ENCODE data around the gene UBE3B. TPM values are rescaled to one million over a fixed set of nuclear protein-coding genes. Genes with fewer than 3 reads are reported as not detected.

The UBE3B gene
- polyA plus RNA-seq, 1 donor (not counting 4 experiments of a cell fraction or from before 2014, with no cell fraction given), result 27.1 TPM

- Histone ChIP-seq H3K4me2 (ENCODE audit: control insufficient read depth, extremely low read depth, insufficient read depth, low read depth, low read length) (no peak overlapping the region), H2AFZ (ENCODE audit: control insufficient read depth, low read length) (no peak overlapping the region), H3K36me3 (ENCODE audit: control insufficient read depth in 2 of 2, extremely low read depth in 1 of 2, insufficient read depth in 2 of 2, low read length in 2 of 2) (peaks cover 35% of the 10 kb centered on the region in 2 experiments), H4K20me1 (ENCODE audit: control insufficient read depth, extremely low read depth, insufficient read depth, low read length) (peaks cover 34% of the 10 kb centered on the region), H3K9me3 (ENCODE audit: control insufficient read depth, low read depth, low read length) (no peaks in the 10 kb centered on the region), H3K9ac (ENCODE audit: control insufficient read depth, extremely low read depth, insufficient read depth, low read length) (no peak overlapping the region), H3K4me1 (ENCODE audit: control insufficient read depth, extremely low read depth, insufficient read depth, low read length) (peaks cover 36% of the 10 kb centered on the region), H3K9me1 (ENCODE audit: control insufficient read depth, extremely low read depth, insufficient read depth, low read length) (peaks cover 9% of the 10 kb centered on the region), H3K27ac (ENCODE audit: control insufficient read depth, insufficient read depth, low read length) (no peak overlapping the region), H3K4me3 (ENCODE audit: control insufficient read depth in 2 of 3, extremely low read depth in 1 of 3, insufficient read depth in 2 of 3, low read depth in 1 of 3, low read length in 3 of 3) (no peak overlapping the region), H3K79me2 (ENCODE audit: control insufficient read depth, insufficient read depth, low read length) (peaks cover 87% of the 10 kb centered on the region), H3K27me3 (ENCODE audit: control insufficient read depth, extremely low read depth, insufficient read depth, low read length) (no peaks in the 10 kb centered on the region)
- no peak for FAIRE-seq
- TF ChIP-seq CTCF (optimal IDR thresholded peaks at IDR 0.05 in 1 of 3, IDR thresholded peaks at IDR 0.05 in 1 of 3, conservative IDR thresholded peaks at IDR 0.05 in 1 of 3; ENCODE audit: extremely low read depth in 1 of 3, insufficient read depth in 2 of 3, low read length in 3 of 3) (no peak), EZH2 (IDR thresholded peaks at IDR 0.05; ENCODE audit: low read length) (no peak)
- no peak for DNase-seq (ENCODE audit: low read depth, low spot score)
- dilution Hi-C loops (cut with MboI; ENCODE audit: extremely low pct_ligation_motif_present, low sequenced_read_pairs), result no loop called here
These were observed 12.6 kb upstream of the UBE3B start for GRCh38 chr12:109464642-109465351.

GRCh38 chr12:109466305-109466704 is 11.1 kb upstream of the UBE3B start:
- dilution Hi-C loops (cut with MboI; ENCODE audit: extremely low pct_ligation_motif_present, low sequenced_read_pairs), result no loop called here
- DNase-seq (ENCODE audit: low read depth, low spot score), result no peak
- FAIRE-seq, result no peak

More at GRCh38 chr12:109466305-109466704, 11.1 kb upstream of the UBE3B start:
- peaks cover 87% of the 10 kb centered on the region for H3K79me2 ChIP-seq (ENCODE audit: control insufficient read depth, insufficient read depth, low read length)
- peaks cover 30% of the 10 kb centered on the region for H3K4me1 ChIP-seq (ENCODE audit: control insufficient read depth, extremely low read depth, insufficient read depth, low read length)
- peaks cover 4% of the 10 kb centered on the region for H3K9me1 ChIP-seq (ENCODE audit: control insufficient read depth, extremely low read depth, insufficient read depth, low read length)
- H3K9ac ChIP-seq (ENCODE audit: control insufficient read depth, extremely low read depth, insufficient read depth, low read length), result no peak overlapping the region
- no peak overlapping the region for H3K4me2 ChIP-seq (ENCODE audit: control insufficient read depth, extremely low read depth, insufficient read depth, low read depth, low read length)
- no peak overlapping the region for H3K4me3 ChIP-seq (ENCODE audit: control insufficient read depth in 2 of 3, extremely low read depth in 1 of 3, insufficient read depth in 2 of 3, low read depth in 1 of 3, low read length in 3 of 3)
- H2AFZ ChIP-seq (ENCODE audit: control insufficient read depth, low read length), result no peak overlapping the region
- no peak overlapping the region for H3K27ac ChIP-seq (ENCODE audit: control insufficient read depth, insufficient read depth, low read length)
- peaks cover 27 to 29% of the 10 kb centered on the region in 2 experiments for H3K36me3 ChIP-seq (ENCODE audit: control insufficient read depth in 2 of 2, extremely low read depth in 1 of 2, insufficient read depth in 2 of 2, low read length in 2 of 2)
- TF ChIP-seq EZH2 (IDR thresholded peaks at IDR 0.05; ENCODE audit: low read length), result no peak
- TF ChIP-seq CTCF (optimal IDR thresholded peaks at IDR 0.05 in 1 of 3, IDR thresholded peaks at IDR 0.05 in 1 of 3, conservative IDR thresholded peaks at IDR 0.05 in 1 of 3; ENCODE audit: extremely low read depth in 1 of 3, insufficient read depth in 2 of 3, low read length in 3 of 3), result no peak
- no peaks in the 10 kb centered on the region for H3K9me3 ChIP-seq (ENCODE audit: control insufficient read depth, low read depth, low read length)
- peaks cover 42% of the 10 kb centered on the region for H4K20me1 ChIP-seq (ENCODE audit: control insufficient read depth, extremely low read depth, insufficient read depth, low read length)
- no peaks in the 10 kb centered on the region for H3K27me3 ChIP-seq (ENCODE audit: control insufficient read depth, extremely low read depth, insufficient read depth, low read length)
